ENCODE data around the gene OR5AU1.

GRCh38 chr14:21204167-21205025 lies 48.5 kb upstream of the OR5AU1 start:
- TF ChIP-seq EZH2 (IDR thresholded peaks at IDR 0.05; ENCODE audit: insufficient read depth, poor library complexity, severe bottlenecking) (no peak), EZH2phosphoT487 (IDR thresholded peaks at IDR 0.05; ENCODE audit: insufficient read depth, low read depth) (no peak)

Measured in GM23248 (cell line).